ENCODE data around the gene SMARCAL1. TPM values are rescaled to one million over a fixed set of nuclear protein-coding genes. Genes with fewer than 3 reads are reported as not detected.

Gene SMARCAL1
- total and polyA plus RNA-seq, 2 of the 13 experiments (the other 11 are each of a cell fraction or from before 2014, with no cell fraction given), result 12.7 to 21.3 TPM

DNA sequence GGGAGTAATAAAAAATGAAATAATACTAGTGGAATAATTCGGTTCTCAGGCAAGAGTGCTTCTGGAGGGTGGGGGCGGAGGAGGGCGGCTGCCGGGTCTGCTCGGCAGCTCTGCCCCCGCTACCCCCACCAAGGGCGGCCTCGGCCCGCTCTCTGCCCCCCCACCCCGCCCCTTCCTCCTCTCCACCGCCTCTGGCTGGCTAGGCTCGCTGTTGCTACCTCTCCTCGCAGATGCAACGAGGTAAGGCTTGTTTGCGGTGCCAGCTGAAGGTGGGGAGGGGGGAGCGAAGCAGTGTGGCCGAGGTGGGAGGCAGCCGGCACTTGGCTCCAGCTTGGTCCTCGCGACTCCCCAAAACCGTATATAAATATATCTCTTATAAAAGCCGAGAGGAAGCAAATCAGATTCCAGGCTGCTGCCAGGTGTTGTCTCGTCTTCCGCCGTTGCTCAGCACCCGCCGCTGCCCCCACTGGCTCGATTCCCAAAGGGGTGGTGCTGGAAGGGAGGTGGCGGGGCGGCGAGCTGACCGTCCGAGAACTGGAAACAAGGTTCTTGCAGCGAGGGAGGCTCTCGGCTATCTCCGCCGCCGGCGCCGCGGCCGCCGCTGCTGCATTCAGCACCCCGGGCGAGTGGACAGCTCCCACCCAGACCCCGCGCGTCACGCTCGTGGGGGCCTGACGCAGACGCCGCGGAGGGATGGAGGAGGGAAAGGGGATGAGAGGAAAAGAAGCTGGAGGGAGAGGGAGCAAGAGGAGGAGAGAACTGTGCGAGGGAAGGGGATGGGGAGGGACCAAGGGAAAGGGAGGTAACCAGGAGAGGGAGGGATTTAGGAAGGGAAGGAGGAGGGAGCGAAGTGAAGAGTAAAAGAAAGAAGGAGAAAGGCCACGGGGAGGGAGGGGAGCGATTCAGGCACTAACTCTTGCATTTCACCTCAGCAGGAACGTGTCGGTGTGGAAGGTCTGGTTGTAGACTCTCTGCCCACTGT is 40.3 kb upstream of the SMARCAL1 start, which contains the start of gene MARCHF4 (continued):
- TF ChIP-seq, protein P1, sequence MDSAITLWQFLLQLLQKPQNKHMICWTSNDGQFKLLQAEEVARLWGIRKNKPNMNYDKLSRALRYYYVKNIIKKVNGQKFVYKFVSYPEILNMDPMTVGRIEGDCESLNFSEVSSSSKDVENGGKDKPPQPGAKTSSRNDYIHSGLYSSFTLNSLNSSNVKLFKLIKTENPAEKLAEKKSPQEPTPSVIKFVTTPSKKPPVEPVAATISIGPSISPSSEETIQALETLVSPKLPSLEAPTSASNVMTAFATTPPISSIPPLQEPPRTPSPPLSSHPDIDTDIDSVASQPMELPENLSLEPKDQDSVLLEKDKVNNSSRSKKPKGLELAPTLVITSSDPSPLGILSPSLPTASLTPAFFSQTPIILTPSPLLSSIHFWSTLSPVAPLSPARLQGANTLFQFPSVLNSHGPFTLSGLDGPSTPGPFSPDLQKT (CRISPR knock-in tag; IDR thresholded peaks at IDR 0.05; ENCODE audit: borderline replicate concordance), result no peak
- TF ChIP-seq ZNF121 (CRISPR knock-in tag; IDR thresholded peaks at IDR 0.05), result no peak
- no peak for TF ChIP-seq HNRNPH1 (optimal IDR thresholded peaks at IDR 0.05; ENCODE audit: low read depth, low read length)
- peak; percentile 75 for TF ChIP-seq RARA (CRISPR knock-in tag; IDR thresholded peaks at IDR 0.05)
- no peak for TF ChIP-seq DMAP1 (CRISPR knock-in tag; IDR thresholded peaks at IDR 0.05)
- peak; percentile 91; the same call in 1 of the 2 replicates for TF ChIP-seq ZNF33B (CRISPR knock-in tag; IDR thresholded peaks at IDR 0.05)
- TF ChIP-seq, protein P2, sequence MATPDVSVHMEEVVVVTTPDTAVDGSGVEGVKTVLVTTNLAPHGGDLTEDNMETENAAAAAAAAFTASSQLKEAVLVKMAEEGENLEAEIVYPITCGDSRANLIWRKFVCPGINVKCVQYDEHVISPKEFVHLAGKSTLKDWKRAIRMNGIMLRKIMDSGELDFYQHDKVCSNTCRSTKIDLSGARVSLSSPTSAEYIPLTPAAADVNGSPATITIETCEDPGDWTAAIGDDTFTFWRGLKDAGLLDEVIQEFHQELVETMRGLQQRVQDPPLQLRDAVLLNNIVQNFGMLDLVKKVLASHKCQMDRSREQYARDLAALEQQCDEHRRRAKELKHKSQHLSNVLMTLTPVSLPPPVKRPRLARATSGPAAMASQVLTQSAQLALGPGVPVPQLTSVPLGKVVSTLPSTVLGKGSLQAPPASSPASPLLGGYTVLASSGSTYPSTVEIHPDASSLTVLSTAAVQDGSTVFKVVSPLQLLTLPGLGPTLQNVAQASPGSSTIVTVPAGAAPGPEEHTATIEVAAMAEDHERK (CRISPR knock-in tag; IDR thresholded peaks at IDR 0.05; ENCODE audit: low read depth), result no peak
- TF ChIP-seq ZNF720 (CRISPR knock-in tag; IDR thresholded peaks at IDR 0.05), result no peak; the same call in 1 of the 2 replicates
- no peak for TF ChIP-seq ZNF24 (IDR thresholded peaks at IDR 0.05)
- TF ChIP-seq, protein P3, sequence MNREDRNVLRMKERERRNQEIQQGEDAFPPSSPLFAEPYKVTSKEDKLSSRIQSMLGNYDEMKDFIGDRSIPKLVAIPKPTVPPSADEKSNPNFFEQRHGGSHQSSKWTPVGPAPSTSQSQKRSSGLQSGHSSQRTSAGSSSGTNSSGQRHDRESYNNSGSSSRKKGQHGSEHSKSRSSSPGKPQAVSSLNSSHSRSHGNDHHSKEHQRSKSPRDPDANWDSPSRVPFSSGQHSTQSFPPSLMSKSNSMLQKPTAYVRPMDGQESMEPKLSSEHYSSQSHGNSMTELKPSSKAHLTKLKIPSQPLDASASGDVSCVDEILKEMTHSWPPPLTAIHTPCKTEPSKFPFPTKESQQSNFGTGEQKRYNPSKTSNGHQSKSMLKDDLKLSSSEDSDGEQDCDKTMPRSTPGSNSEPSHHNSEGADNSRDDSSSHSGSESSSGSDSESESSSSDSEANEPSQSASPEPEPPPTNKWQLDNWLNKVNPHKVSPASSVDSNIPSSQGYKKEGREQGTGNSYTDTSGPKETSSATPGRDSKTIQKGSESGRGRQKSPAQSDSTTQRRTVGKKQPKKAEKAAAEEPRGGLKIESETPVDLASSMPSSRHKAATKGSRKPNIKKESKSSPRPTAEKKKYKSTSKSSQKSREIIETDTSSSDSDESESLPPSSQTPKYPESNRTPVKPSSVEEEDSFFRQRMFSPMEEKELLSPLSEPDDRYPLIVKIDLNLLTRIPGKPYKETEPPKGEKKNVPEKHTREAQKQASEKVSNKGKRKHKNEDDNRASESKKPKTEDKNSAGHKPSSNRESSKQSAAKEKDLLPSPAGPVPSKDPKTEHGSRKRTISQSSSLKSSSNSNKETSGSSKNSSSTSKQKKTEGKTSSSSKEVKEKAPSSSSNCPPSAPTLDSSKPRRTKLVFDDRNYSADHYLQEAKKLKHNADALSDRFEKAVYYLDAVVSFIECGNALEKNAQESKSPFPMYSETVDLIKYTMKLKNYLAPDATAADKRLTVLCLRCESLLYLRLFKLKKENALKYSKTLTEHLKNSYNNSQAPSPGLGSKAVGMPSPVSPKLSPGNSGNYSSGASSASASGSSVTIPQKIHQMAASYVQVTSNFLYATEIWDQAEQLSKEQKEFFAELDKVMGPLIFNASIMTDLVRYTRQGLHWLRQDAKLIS (CRISPR knock-in tag; IDR thresholded peaks at IDR 0.05), result no peak
- TF ChIP-seq HMGA1 (CRISPR knock-in tag; conservative IDR thresholded peaks at IDR 0.05), result no peak
- TF ChIP-seq ZNF569 (CRISPR knock-in tag; IDR thresholded peaks at IDR 0.05; ENCODE audit: borderline replicate concordance), result no peak
- no peak for TF ChIP-seq SP5 (CRISPR knock-in tag; IDR thresholded peaks at IDR 0.05; ENCODE audit: borderline replicate concordance, low read depth)
- no peak for TF ChIP-seq ATRX (CRISPR knock-in tag; IDR thresholded peaks at IDR 0.05; ENCODE audit: borderline replicate concordance)
- TF ChIP-seq ZNF782 (CRISPR knock-in tag; IDR thresholded peaks at IDR 0.05; ENCODE audit: borderline replicate concordance), result peak; percentile 90; the same call in 1 of the 2 replicates
- TF ChIP-seq ZNF839 (CRISPR knock-in tag; IDR thresholded peaks at IDR 0.05; ENCODE audit: borderline replicate concordance), result 0 out of 2 replicates have a peak, but pooled peaks have one; percentile 29
- TF ChIP-seq, protein P4, sequence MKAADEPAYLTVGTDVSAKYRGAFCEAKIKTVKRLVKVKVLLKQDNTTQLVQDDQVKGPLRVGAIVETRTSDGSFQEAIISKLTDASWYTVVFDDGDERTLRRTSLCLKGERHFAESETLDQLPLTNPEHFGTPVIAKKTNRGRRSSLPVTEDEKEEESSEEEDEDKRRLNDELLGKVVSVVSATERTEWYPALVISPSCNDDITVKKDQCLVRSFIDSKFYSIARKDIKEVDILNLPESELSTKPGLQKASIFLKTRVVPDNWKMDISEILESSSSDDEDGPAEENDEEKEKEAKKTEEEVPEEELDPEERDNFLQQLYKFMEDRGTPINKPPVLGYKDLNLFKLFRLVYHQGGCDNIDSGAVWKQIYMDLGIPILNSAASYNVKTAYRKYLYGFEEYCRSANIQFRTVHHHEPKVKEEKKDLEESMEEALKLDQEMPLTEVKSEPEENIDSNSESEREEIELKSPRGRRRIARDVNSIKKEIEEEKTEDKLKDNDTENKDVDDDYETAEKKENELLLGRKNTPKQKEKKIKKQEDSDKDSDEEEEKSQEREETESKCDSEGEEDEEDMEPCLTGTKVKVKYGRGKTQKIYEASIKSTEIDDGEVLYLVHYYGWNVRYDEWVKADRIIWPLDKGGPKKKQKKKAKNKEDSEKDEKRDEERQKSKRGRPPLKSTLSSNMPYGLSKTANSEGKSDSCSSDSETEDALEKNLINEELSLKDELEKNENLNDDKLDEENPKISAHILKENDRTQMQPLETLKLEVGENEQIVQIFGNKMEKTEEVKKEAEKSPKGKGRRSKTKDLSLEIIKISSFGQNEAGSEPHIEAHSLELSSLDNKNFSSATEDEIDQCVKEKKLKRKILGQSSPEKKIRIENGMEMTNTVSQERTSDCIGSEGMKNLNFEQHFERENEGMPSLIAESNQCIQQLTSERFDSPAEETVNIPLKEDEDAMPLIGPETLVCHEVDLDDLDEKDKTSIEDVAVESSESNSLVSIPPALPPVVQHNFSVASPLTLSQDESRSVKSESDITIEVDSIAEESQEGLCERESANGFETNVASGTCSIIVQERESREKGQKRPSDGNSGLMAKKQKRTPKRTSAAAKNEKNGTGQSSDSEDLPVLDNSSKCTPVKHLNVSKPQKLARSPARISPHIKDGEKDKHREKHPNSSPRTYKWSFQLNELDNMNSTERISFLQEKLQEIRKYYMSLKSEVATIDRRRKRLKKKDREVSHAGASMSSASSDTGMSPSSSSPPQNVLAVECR (CRISPR knock-in tag; IDR thresholded peaks at IDR 0.05; ENCODE audit: borderline replicate concordance), result peak; percentile 76
- peak; percentile 57; the same call in 1 of the 2 replicates for TF ChIP-seq YEATS2 (CRISPR knock-in tag; IDR thresholded peaks at IDR 0.05; ENCODE audit: borderline replicate concordance)
